GM06990 (cell line): ENCODE data around the gene GABPB2.

Experiments
- DNase-seq: peaks from one replicate; pipeline ENCODE4 v3.0.0-alpha.2; 2011; ENCODE audit not compliant: insufficient read length; ENCODE audit errors: extremely low read depth
- H3K27me3 ChIP-seq: replicated peaks from 2 replicates; pipeline ENCODE4 v1.6.0; 2011; ENCODE audit warnings: low read length; ENCODE audit not compliant: control insufficient read depth, insufficient read depth
- H3K36me3 ChIP-seq: 2 replicates; pipeline ENCODE4 v1.5.1; 2011; ENCODE audit warnings: low read length; ENCODE audit not compliant: control insufficient read depth, insufficient read depth
- H3K4me3 ChIP-seq: replicated peaks from 2 replicates; pipeline ENCODE4 v1.5.1; 2011; ENCODE audit warnings: low read depth, mild to moderate bottlenecking, control low read depth, low read length
- TF ChIP-seq, protein P1 (sequence below): IDR thresholded peaks from 2 replicates; pipeline ENCODE4 v1.5.1; 2011; ENCODE audit warnings: low read length, control low read depth, mild to moderate bottlenecking, inconsistent platforms; ENCODE audit not compliant: insufficient read depth, poor library complexity, severe bottlenecking

The GABPB2 gene

DNA sequence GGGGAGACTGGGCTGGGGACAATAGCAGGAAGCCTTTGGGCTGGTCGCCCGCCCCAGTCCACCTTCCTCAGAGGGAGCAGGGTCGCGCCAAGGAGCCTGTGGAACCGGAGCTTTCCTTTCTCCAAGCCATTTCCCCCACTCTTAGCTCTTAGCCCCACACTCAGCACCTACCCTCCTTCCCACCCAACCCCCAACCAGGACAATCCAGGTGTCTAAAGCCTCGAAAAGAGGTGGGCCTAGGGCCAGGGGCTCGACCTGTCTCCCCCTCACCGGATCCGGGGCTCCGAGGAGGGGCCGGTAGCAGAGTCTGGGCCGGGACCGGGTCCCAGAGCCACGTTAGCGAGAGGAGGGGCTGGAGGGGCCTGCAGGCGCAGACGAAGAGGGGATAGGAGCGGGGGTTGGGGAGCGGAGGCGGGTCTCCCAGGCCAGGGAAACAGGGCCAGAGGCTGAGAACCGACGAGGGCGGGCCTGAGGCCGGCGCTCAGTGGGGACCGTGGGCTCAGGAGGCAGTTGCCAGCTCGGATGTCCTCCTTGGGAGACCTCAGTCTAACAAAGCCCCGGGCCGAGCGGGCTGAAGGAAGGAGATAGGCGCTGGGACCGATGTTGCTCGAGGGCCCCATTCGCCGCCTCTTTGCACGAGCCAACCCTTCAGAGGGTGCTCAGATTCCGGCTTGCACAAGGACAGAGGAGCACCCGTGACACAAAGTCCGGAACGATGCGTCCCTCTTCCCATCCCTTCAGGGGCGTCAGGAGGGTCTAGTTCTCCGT, 74.9 kb downstream of the GABPB2 start:
- TF ChIP-seq, protein P1, sequence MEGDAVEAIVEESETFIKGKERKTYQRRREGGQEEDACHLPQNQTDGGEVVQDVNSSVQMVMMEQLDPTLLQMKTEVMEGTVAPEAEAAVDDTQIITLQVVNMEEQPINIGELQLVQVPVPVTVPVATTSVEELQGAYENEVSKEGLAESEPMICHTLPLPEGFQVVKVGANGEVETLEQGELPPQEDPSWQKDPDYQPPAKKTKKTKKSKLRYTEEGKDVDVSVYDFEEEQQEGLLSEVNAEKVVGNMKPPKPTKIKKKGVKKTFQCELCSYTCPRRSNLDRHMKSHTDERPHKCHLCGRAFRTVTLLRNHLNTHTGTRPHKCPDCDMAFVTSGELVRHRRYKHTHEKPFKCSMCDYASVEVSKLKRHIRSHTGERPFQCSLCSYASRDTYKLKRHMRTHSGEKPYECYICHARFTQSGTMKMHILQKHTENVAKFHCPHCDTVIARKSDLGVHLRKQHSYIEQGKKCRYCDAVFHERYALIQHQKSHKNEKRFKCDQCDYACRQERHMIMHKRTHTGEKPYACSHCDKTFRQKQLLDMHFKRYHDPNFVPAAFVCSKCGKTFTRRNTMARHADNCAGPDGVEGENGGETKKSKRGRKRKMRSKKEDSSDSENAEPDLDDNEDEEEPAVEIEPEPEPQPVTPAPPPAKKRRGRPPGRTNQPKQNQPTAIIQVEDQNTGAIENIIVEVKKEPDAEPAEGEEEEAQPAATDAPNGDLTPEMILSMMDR, result no peak
- peaks cover 2% of the 10 kb centered on the region for H3K27me3 ChIP-seq
- peak overlapping the region; percentile 85 for H3K4me3 ChIP-seq
- no peak for DNase-seq
- H3K36me3 ChIP-seq, result no peaks in the 10 kb centered on the region

DNA sequence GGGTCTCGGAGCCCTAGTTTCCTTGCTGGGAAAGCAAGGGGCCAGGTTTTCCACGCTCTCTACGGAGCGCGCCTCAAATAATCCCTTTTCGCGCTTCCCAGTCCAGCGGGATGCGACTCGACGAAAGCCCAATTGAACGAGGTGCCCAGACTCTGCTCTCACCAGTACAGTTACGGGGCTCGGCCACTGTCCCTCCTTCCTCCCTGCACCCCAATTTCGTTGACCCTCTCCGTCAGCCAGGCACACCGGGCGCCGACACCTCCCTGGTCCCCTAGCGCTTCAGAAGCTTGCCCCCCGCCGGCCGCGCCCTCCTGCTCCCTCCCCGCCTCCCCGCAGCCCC, 75.5 kb downstream of the GABPB2 start:
- TF ChIP-seq, protein P1, result no peak
- no peak for DNase-seq
- peaks cover 2% of the 10 kb centered on the region for H3K27me3 ChIP-seq
- H3K4me3 ChIP-seq, result peak overlapping the region; percentile 85
- H3K36me3 ChIP-seq, result no peaks in the 10 kb centered on the region

GRCh38 chr1:151146412-151147131, 76.0 kb downstream of the GABPB2 start, which contains the start of gene SEMA6C:
TSS of gene SEMA6C (minus strand) at chr1:151146631. CDS start at chr1:151142621, 4,010 bp downstream.
- Histone ChIP-seq H3K36me3 (no peaks in the 10 kb centered on the region), H3K27me3 (peaks cover 2% of the 10 kb centered on the region), H3K4me3 (peak within 1 kb of the TSS; percentile 85)
- TF ChIP-seq, protein P1, result no peak
- DNase-seq, result peak; percentile 84

DNA sequence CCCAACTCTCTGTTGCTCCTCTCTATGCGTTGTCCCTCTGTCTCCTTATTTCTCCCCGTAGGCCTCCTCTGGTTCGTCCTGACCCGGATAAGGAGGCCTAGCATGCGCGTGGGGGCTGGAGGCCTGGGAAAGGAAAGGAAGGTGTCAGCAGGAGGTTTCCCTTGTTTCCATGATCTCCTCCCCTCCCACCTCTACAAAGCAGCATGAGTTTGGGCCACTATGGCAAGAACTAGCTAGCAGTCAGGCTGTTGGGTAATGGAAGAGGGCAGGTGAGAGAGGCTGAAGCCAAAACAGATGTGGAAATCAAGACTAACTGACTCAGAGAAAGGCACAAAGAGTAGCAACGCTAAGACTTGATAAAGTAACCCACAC, 76.6 kb downstream of the GABPB2 start:
- H3K36me3 ChIP-seq, result no peaks in the 10 kb centered on the region
- TF ChIP-seq, protein P1, result no peak
- H3K4me3 ChIP-seq, result peak overlapping the region; percentile 85
- H3K27me3 ChIP-seq, result peaks cover 2% of the 10 kb centered on the region
- no peak for DNase-seq

- TF ChIP-seq, protein P1, result no peak
- Histone ChIP-seq H3K27me3 (peaks cover 2% of the 10 kb centered on the region), H3K4me3 (no peak overlapping the region), H3K36me3 (no peaks in the 10 kb centered on the region)
- no peak for DNase-seq
Observed at GRCh38 chr1:151147665-151148064, 77.1 kb downstream of the GABPB2 start.
